ENCODE measurements around the gene KLK7.

The KLK7 gene

DNA sequence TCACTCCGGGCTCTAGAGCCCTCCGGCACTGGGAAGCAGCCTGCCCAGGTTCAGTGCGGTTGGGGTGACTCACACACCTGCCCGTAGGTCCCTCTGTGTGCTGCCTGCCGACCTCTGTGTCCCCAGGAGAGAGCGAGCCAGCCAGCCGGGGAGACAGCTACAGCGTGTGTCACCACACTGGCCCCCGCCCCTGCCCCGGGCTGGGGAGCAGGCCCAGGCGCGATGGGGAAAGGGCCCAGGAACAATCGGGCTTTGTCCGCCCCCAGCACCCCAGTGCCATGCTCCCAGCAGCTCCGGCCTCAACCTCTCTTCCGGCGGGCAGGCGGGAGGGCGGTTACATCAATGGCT is 14.3 kb downstream of the KLK7 start, which contains the start of gene KLK6:
TSS of gene KLK6 (minus strand) at position 179 of the 348 bp plus-strand sequence. CDS start 1,487 bp downstream, outside the sequence.
- Histone ChIP-seq H3K4me1 (ENCODE audit: control insufficient read depth, insufficient read depth, low read length) (no peaks in the 10 kb centered on the region), H3K9me3 (ENCODE audit: control insufficient read depth, low read length) (no peaks in the 10 kb centered on the region), H3K36me3 (ENCODE audit: control insufficient read depth, insufficient read depth, low read length) (no peaks in the 10 kb centered on the region), H3K27me3 (ENCODE audit: control insufficient read depth, insufficient read depth, low read length) (peaks cover 3% of the 10 kb centered on the region), H3K9ac (ENCODE audit: low read length) (no peak within 1 kb of the TSS), H3K4me3 (ENCODE audit: low read length) (no peak within 1 kb of the TSS)

DNA sequence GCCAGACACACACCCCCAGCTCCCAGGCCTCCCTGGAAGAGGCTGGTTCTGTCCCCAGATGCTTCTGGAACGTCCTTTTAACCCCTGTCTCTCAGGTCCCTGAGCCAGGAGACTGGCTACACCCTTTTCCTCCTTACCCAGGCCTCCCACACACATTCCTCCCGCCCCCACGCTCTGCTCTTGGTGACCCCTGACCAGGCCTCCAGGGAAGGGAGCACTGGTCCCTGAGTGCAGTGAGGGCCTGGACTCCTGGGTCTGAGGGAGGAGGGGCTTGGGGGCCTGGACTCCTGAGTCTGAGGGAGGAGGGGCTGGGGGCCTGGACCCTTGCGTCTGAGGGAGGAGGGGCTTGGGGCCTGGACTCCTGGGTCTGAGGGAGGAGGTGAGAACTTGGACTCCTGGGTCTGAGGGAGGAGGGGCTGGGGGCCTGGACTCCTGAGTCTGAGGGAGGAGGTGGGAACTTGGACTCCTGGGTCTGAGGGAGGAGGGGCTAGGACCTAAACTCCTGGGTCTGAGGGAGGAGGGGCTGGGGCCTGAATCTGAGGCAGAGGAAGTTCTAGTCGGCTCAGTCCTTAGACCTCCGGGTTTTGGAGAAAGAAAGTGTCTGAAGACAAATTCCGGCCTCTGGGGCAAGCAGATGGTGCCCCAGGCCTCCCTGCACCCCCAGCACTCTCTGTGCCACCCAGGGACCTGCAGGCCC is 14.9 kb downstream of the KLK7 start:
- no peaks in the 10 kb centered on the region for H3K36me3 ChIP-seq (ENCODE audit: control insufficient read depth, insufficient read depth, low read length)
- H3K9me3 ChIP-seq (ENCODE audit: control insufficient read depth, low read length): no peaks in the 10 kb centered on the region
- no peak overlapping the region for H3K4me3 ChIP-seq (ENCODE audit: low read length)
- H3K9ac ChIP-seq (ENCODE audit: low read length): no peak overlapping the region
- no peaks in the 10 kb centered on the region for H3K4me1 ChIP-seq (ENCODE audit: control insufficient read depth, insufficient read depth, low read length)
- H3K27me3 ChIP-seq (ENCODE audit: control insufficient read depth, insufficient read depth, low read length): peaks cover 3% of the 10 kb centered on the region

DNA sequence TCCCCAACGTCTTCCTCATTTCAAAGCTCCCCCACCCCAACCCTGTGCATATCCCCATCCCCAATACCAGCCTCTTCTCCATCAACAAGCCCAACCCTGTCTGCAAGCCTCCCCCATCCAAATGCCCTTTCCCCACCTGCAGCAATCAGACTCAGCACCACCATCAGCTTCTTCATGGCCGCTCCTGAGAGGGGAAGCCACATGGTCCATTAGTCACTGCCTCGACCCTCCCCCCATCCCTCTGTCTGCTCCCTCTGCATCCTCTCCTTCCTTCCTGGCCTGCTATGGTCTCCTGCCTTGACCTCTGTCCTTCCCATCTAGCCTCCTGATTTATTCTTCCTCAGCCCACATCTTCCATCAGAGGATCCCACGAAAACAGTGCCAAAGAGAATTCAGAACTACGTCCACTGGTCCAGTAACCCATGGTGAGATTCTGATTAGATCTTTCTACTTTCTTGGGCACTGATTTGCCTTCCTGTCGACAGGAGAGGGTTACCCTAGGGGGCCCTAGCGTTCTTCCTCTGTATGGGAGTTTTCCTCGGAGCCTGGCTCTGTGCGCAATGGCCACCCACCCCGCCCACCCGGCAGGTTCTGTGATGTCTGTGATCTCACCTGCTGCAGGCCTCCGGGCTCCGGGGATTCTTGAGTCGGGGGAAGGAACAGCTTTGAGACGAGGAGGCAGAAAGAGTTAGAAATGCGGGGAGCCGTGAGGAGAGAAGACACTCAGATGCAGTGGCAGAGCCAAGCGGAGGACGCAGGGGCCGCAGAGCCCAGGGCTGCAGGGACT is 15.6 kb downstream of the KLK7 start:
- H3K9me3 ChIP-seq (ENCODE audit: control insufficient read depth, low read length): no peaks in the 10 kb centered on the region
- H3K27me3 ChIP-seq (ENCODE audit: control insufficient read depth, insufficient read depth, low read length): peaks cover 3% of the 10 kb centered on the region
- H3K9ac ChIP-seq (ENCODE audit: low read length): no peak overlapping the region

DNA sequence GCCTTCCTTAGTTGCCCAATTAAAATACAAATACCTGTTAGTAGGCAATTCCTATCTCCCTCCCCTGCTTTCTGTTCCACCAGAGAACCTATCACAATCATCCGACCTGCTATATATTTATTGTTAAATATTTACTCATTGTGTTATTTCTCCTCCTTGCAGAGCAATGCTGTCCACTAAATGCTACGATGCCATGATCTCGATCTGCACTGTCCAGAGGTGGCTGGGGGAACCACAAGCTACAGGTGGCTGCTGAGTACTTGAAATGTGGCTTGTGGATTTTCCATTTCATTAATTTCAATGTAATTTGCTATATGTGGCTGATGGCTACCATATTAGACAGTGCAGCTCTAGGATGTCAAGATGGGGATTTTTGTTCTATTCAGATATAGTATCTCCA is 19.5 kb downstream of the KLK7 start:
- H3K9me3 ChIP-seq (ENCODE audit: control insufficient read depth, low read length): no peaks in the 10 kb centered on the region
- no peak overlapping the region for H3K9ac ChIP-seq (ENCODE audit: low read length)
- H3K36me3 ChIP-seq (ENCODE audit: control insufficient read depth, insufficient read depth, low read length): no peaks in the 10 kb centered on the region
- H3K4me3 ChIP-seq (ENCODE audit: low read length): no peak overlapping the region
- no peaks in the 10 kb centered on the region for H3K4me1 ChIP-seq (ENCODE audit: control insufficient read depth, insufficient read depth, low read length)
- peaks cover 1% of the 10 kb centered on the region for H3K27me3 ChIP-seq (ENCODE audit: control insufficient read depth, insufficient read depth, low read length)

More for the DNA sequence above, 15.6 kb downstream of the KLK7 start:
- Histone ChIP-seq H3K4me3 (ENCODE audit: low read length) (no peak overlapping the region), H3K4me1 (ENCODE audit: control insufficient read depth, insufficient read depth, low read length) (no peaks in the 10 kb centered on the region), H3K36me3 (ENCODE audit: control insufficient read depth, insufficient read depth, low read length) (no peaks in the 10 kb centered on the region)

DNA sequence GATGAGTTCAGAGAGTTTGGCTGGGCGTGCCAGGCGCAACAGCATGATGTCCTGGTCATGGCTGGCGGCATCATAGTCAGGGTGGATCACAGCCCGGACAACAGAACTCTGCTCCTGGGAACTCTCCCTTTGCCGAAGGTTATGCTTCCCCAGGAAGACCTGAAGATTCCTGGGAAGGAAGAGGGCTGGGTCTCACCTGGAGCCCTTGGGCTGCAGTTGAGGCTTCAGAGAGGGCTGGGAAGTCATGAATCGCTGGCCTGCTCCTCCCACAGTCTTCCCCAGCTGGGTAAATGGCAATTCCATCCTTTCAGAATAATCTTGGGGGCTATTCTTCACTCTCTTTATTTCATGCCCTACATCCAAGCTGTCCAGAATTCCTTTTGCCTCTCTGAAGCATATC is 20.3 kb downstream of the KLK7 start:
- H3K27me3 ChIP-seq (ENCODE audit: control insufficient read depth, insufficient read depth, low read length): no peaks in the 10 kb centered on the region
- no peaks in the 10 kb centered on the region for H3K9me3 ChIP-seq (ENCODE audit: control insufficient read depth, low read length)
- H3K9ac ChIP-seq (ENCODE audit: low read length): no peak overlapping the region
- no peak overlapping the region for H3K4me3 ChIP-seq (ENCODE audit: low read length)
- no peaks in the 10 kb centered on the region for H3K36me3 ChIP-seq (ENCODE audit: control insufficient read depth, insufficient read depth, low read length)
- H3K4me1 ChIP-seq (ENCODE audit: control insufficient read depth, insufficient read depth, low read length): no peaks in the 10 kb centered on the region

DNA sequence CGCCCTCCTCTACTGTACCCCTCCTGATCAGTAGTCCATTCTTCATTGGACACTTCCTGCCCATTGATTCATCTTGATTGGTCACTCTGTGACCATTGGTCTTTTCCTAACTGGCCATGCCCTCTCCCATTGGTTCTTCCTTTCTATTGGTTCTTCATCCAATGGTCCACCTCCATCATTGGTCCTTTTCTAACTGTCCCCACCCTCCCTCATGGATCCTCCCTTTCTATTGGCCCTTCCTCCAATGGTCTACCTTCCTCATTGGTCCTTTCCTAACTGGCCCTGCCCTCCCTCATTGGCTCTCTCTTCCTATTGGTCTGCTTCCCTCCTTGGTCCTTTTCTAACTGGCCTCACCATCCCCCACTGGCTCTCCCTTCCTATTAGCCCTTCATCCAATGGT is 21.5 kb downstream of the KLK7 start:
- Histone ChIP-seq H3K27me3 (ENCODE audit: control insufficient read depth, insufficient read depth, low read length) (no peaks in the 10 kb centered on the region), H3K9ac (ENCODE audit: low read length) (no peak overlapping the region), H3K9me3 (ENCODE audit: control insufficient read depth, low read length) (no peaks in the 10 kb centered on the region), H3K4me3 (ENCODE audit: low read length) (no peak overlapping the region), H3K36me3 (ENCODE audit: control insufficient read depth, insufficient read depth, low read length) (no peaks in the 10 kb centered on the region), H3K4me1 (ENCODE audit: control insufficient read depth, insufficient read depth, low read length) (no peaks in the 10 kb centered on the region)

DNA sequence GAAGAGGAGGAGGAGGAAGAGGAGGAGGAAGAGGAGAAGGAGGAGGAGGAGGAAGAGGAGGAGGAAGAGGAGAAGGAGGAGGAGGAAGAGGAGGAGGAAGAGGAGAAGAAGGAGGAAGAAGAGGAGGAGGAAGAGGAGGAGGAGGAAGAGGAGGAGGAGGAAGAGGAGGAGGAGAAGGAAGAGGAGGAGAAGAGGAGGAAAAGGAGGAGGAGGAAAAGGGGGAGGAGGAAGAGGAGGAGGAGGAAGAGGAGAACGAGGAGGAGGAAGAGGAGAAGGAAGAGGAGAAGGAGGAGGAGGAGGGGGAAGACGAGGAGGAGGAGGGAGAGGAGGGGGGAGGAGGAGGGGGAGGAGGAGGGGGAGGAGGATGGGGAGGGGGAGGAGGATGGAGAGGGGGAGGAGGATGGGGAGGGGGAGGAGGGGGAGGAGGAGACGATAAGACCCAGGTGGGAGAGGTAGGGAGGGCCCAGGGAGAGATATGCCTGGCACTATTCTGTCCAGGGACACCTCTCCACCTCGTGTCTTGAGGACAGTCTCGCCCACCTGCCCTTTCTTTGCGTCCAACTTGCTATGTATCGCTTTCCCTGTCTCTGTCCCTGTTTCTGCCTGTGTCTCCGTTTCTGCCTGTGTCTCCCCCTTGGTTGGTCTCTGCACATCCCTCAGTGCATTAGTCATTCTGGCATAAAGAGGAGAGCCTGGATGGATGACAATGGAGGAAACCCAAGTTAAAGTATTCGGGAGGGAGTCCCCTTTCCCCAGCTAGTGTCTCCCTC is 23.8 kb downstream of the KLK7 start:
- H3K4me1 ChIP-seq (ENCODE audit: control insufficient read depth, insufficient read depth, low read length): no peaks in the 10 kb centered on the region

DNA sequence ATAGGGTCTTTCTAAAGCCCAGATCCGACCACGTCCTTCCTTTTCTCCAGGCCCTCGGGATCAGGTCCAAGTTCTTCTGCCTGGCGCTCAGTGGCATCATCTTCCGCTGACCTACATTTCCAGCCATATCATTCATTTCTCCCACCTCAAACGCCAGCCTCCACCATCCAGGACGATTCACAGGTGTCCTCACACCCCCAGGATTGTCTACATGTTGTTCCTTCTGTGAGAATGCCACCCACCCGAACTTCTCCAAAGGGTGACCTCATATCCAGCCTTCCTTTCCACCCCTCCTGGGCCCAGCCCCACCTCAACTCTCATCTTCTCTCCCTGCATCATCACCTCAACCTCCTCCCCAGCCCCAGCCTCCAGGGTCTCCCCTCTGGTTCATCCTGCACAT is 26.1 kb downstream of the KLK7 start:
- no peaks in the 10 kb centered on the region for H3K36me3 ChIP-seq (ENCODE audit: control insufficient read depth, insufficient read depth, low read length)
- H3K9ac ChIP-seq (ENCODE audit: low read length): no peak overlapping the region
- H3K4me1 ChIP-seq (ENCODE audit: control insufficient read depth, insufficient read depth, low read length): no peaks in the 10 kb centered on the region
- H3K27me3 ChIP-seq (ENCODE audit: control insufficient read depth, insufficient read depth, low read length): peaks cover 8% of the 10 kb centered on the region
- H3K9me3 ChIP-seq (ENCODE audit: control insufficient read depth, low read length): no peaks in the 10 kb centered on the region
- H3K4me3 ChIP-seq (ENCODE audit: low read length): no peak overlapping the region

More for the DNA sequence above, 23.8 kb downstream of the KLK7 start:
- H3K9me3 ChIP-seq (ENCODE audit: control insufficient read depth, low read length): no peaks in the 10 kb centered on the region
- no peak overlapping the region for H3K4me3 ChIP-seq (ENCODE audit: low read length)
- H3K9ac ChIP-seq (ENCODE audit: low read length): no peak overlapping the region
- H3K36me3 ChIP-seq (ENCODE audit: control insufficient read depth, insufficient read depth, low read length): no peaks in the 10 kb centered on the region
- H3K27me3 ChIP-seq (ENCODE audit: control insufficient read depth, insufficient read depth, low read length): no peaks in the 10 kb centered on the region

DNA sequence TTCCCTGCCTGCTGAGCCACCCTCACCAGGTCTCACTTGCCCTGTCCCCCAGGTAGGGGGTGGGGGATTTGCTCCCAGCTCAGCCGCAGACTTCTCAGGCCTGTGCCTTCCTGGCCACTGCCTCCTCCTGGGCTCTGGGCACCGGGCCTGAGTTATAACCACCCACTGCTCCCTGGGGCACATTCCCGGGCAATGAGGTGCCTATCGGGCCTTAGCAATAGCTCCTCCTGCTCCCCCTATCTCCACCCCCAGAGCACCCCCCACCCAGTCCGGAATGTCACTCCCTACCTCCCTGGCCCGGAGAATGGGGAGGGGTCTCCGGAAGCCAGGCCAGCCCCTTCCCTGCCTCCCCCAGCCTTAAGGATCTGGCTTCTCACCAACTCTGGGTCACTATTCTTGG is 30.8 kb downstream of the KLK7 start, which contains the start of gene KLK5:
TSS of gene KLK5 (minus strand) at position 129 of the 400 bp plus-strand sequence. CDS start 381 bp downstream, outside the sequence.
- H3K9me3 ChIP-seq (ENCODE audit: control insufficient read depth, low read length): no peaks in the 10 kb centered on the region
- H3K9ac ChIP-seq (ENCODE audit: low read length): no peak within 1 kb of the TSS
- H3K4me1 ChIP-seq (ENCODE audit: control insufficient read depth, insufficient read depth, low read length): no peaks in the 10 kb centered on the region
- no peak within 1 kb of the TSS for H3K4me3 ChIP-seq (ENCODE audit: low read length)
- no peaks in the 10 kb centered on the region for H3K36me3 ChIP-seq (ENCODE audit: control insufficient read depth, insufficient read depth, low read length)
- peaks cover 9% of the 10 kb centered on the region for H3K27me3 ChIP-seq (ENCODE audit: control insufficient read depth, insufficient read depth, low read length)

DNA sequence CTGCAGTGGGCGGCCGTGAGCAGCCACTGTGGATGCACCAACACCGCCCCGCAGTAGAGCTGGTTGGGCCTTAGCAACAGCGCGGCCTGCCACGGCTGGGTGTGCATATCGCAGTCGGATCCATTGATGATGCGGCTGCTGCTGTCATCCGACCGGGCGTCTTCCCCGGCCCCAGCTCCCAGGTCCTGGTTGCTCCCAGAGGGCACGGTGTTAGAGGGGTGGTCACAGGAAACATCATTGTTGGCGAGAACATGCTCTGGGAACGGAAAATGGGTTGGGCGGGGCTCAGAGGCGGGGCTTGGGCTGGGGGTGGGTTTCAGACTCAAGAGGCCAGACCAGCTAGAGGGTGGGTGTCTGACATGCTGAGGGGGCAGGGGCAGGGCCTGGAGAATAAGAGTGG is 33.9 kb downstream of the KLK7 start:
- no peaks in the 10 kb centered on the region for H3K36me3 ChIP-seq (ENCODE audit: control insufficient read depth, insufficient read depth, low read length)
- no peaks in the 10 kb centered on the region for H3K9me3 ChIP-seq (ENCODE audit: control insufficient read depth, low read length)
- peaks cover 9% of the 10 kb centered on the region for H3K27me3 ChIP-seq (ENCODE audit: control insufficient read depth, insufficient read depth, low read length)
- no peak overlapping the region for H3K4me3 ChIP-seq (ENCODE audit: low read length)
- no peaks in the 10 kb centered on the region for H3K4me1 ChIP-seq (ENCODE audit: control insufficient read depth, insufficient read depth, low read length)
- no peak overlapping the region for H3K9ac ChIP-seq (ENCODE audit: low read length)

DNA sequence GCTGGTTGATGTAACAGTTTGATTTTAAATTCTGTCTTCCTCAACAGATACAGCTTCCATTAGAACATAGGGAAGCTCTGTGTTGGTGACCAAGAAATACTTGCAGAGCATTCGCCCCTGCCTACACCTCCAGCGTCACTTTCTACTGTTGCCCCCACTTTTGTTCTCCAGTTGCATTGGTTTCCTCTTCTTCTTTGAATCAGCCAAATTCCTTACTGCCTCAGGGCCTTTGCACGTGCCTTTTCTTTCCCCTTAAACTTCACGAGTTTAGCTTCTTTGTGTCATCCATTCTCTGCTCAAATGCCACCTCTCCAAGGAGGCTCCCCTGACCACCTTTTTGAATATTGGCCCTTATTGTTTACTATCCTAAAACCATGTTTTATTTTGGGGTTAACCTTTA is 36.6 kb downstream of the KLK7 start:
- Histone ChIP-seq H3K4me1 (ENCODE audit: control insufficient read depth, insufficient read depth, low read length) (no peaks in the 10 kb centered on the region), H3K9ac (ENCODE audit: low read length) (no peak overlapping the region), H3K36me3 (ENCODE audit: control insufficient read depth, insufficient read depth, low read length) (no peaks in the 10 kb centered on the region), H3K4me3 (ENCODE audit: low read length) (no peak overlapping the region), H3K9me3 (ENCODE audit: control insufficient read depth, low read length) (no peaks in the 10 kb centered on the region), H3K27me3 (ENCODE audit: control insufficient read depth, insufficient read depth, low read length) (no peaks in the 10 kb centered on the region)

DNA sequence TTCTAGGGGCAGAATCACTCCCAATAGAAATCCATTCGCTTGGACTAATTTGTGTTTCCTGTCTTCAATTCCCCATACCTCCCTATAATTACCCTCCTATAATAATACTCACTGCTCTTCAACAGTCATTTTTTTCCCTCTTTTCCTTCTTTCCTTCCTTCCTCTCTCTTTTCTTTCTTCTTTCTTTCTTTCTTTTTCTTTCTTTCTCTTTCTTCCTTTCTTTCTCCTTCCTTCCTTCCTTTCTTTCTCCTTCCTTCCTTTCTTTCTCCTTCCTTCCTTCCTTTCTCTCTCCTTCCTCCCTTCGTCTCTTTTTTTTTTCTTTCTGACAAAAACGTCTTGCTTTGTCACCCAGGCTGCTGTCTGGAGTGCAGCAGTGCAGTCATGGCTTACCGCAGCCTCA is 38.9 kb downstream of the KLK7 start:
- H3K9me3 ChIP-seq (ENCODE audit: control insufficient read depth, low read length): no peaks in the 10 kb centered on the region
- no peaks in the 10 kb centered on the region for H3K27me3 ChIP-seq (ENCODE audit: control insufficient read depth, insufficient read depth, low read length)
- no peaks in the 10 kb centered on the region for H3K4me1 ChIP-seq (ENCODE audit: control insufficient read depth, insufficient read depth, low read length)
- no peak overlapping the region for H3K4me3 ChIP-seq (ENCODE audit: low read length)
- H3K36me3 ChIP-seq (ENCODE audit: control insufficient read depth, insufficient read depth, low read length): no peaks in the 10 kb centered on the region
- H3K9ac ChIP-seq (ENCODE audit: low read length): no peak overlapping the region

Data from mucosa of stomach (tissue), 1 donor.